CD8-positive, alpha-beta memory T cell (primary cell): ENCODE data around the gene SCN4A. TPM values are rescaled to one million over a fixed set of nuclear protein-coding genes. Genes with fewer than 3 reads are reported as not detected.
"Not testable (repeated sequence)": the region's sequence is repeated elsewhere in the genome, so short reads cannot be mapped to it uniquely, and the experiment has no call there.

Experiments used
- CTCF ChIA-PET: fragments of 350-600 bp; sonication (Branson Sonifier 250); formaldehyde crosslinking; loops from one replicate; lab custom pipeline; 2021; ENCODE audit warnings: antibody characterized with exemption; lab: Charles Lee
- POLR2A ChIA-PET: fragments of 350-600 bp; sonication (Branson Sonifier 250); formaldehyde crosslinking; loops from one replicate; lab custom pipeline; 2021; ENCODE audit warnings: antibody characterized with exemption; lab: Charles Lee
- DNase-seq, 5 donors: peaks; one replicate each; pipeline versions ENCODE4 v3.0.0 to v3.0.0-alpha.2; 2020 to 2022; ENCODE audit warnings: mixed read lengths in 1 of 5
- H3K27ac ChIP-seq: one replicate; pipeline ENCODE4 v1.7.0; 2013; ENCODE audit warnings: low read depth, mild to moderate bottlenecking, low read length, moderate library complexity
- H3K27me3 ChIP-seq: 2 replicates; pipeline ENCODE4 v1.7.0; 2013; ENCODE audit warnings: low read length, mild to moderate bottlenecking; ENCODE audit not compliant: insufficient read depth, poor library complexity, severe bottlenecking
- H3K36me3 ChIP-seq: 2 replicates; pipeline ENCODE4 v1.7.0; 2013; ENCODE audit warnings: mild to moderate bottlenecking, low read length, moderate library complexity; ENCODE audit not compliant: insufficient read depth
- H3K4me1 ChIP-seq: 2 replicates; pipeline ENCODE4 v1.7.0; 2013; ENCODE audit warnings: mild to moderate bottlenecking, low read length, moderate library complexity; ENCODE audit not compliant: insufficient read depth
- H3K4me3 ChIP-seq: 2 replicates; pipeline ENCODE4 v1.7.0; 2013; ENCODE audit warnings: mild to moderate bottlenecking, low read length
- H3K9me3 ChIP-seq: 2 replicates; pipeline ENCODE4 v1.7.0; 2013; ENCODE audit warnings: mild to moderate bottlenecking, low read length
- H3K27ac Mint-ChIP-seq, 8 donors: one replicate each; pipeline ENCODE4 v1.8.0; 2020 to 2021; ENCODE audit warnings: mixed read lengths in 8 of 8, mild to moderate bottlenecking in 6 of 8, inconsistent platforms in 3 of 8, moderate library complexity in 3 of 8
- H3K27me3 Mint-ChIP-seq, 2 donors: one replicate each; pipeline ENCODE4 v1.8.0; 2020 to 2021; ENCODE audit warnings: mixed read lengths in 2 of 2, mild to moderate bottlenecking in 1 of 2, moderate library complexity in 1 of 2
- H3K36me3 Mint-ChIP-seq, 3 donors: one replicate each; pipeline ENCODE4 v1.8.0; 2020 to 2021; ENCODE audit warnings: mixed read lengths in 3 of 3, inconsistent platforms in 1 of 3, mild to moderate bottlenecking in 1 of 3
- H3K4me1 Mint-ChIP-seq, 3 donors: one replicate each; pipeline ENCODE4 v1.8.0; 2020 to 2021; ENCODE audit warnings: mixed read lengths in 3 of 3, inconsistent platforms in 1 of 3, mild to moderate bottlenecking in 1 of 3
- H3K4me3 Mint-ChIP-seq, 7 donors: one replicate each; pipeline ENCODE4 v1.8.0; 2020 to 2021; ENCODE audit warnings: mixed read lengths in 7 of 7, mild to moderate bottlenecking in 6 of 7, moderate library complexity in 4 of 7, inconsistent platforms in 2 of 7
- H3K9me3 Mint-ChIP-seq, 5 donors: one replicate each; pipeline ENCODE4 v1.8.0; 2020 to 2022; ENCODE audit warnings: mixed read lengths in 5 of 5, mild to moderate bottlenecking in 3 of 5, moderate library complexity in 2 of 5, inconsistent platforms in 1 of 5
- polyA plus RNA-seq: library from polyadenylated mRNA; unstranded; fragments of 300-500 nt; fragmentation: Illumina TruSeq; gene quantifications from one replicate; pipeline ENCODE4 v1.2.3, GENCODE V29; 2021
- total RNA-seq, 2 experiments: library from RNA; stranded (reverse); gene quantifications; one replicate each; pipeline ENCODE4 v1.2.3, GENCODE V29; 2021

The SCN4A gene
- total and polyA plus RNA-seq, 3 experiments from 2014 or later = 0.04 TPM; not detected in 1

DNA sequence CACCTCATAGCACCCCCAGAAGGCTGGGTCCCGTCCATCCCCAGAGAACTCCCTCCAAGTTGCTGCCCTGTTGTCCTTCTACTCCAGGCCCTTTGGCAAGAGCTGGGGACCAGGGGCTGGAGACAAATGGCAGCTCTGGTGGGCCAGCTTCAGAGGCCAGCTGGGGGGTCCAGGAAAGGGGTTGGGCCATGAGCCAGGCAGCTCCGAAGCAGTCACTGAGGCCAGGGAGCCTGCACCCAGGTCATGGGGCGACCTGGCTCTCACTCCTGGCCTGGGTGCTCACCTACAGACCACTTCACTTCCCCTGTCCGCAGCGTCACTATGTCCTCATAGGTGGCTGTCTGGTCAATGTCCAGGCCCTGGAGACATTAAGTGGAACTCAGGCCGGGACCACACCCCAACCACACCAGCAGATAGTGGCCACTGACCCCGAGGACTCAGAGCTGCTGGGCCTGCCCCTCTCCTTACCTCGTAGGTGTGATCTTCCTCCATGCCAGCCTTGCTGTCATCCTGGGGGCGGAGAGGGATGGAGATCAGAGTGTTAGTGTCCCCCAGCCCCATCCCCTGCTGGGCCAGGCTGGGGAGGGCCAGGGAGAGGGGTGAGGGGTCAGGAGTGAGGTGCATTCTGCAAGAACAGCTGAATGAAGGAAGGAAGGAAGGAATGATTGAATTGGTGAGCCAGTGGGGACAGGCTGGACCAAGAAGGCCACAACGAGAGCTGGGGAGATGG, 43.6 kb downstream of the SCN4A start:
- Histone ChIP-seq H3K4me1 (peaks cover 24% of the 10 kb centered on the region), H3K36me3 (no peaks in the 10 kb centered on the region), H3K4me3 (no peak overlapping the region), H3K9me3 (no peaks in the 10 kb centered on the region), H3K27ac (no peak overlapping the region), H3K27me3 (no peaks in the 10 kb centered on the region)
- Mint-ChIP-seq H3K4me1 (peaks cover 20 to 30% (median 23%) of the 10 kb centered on the region in 3 donors), H3K4me3 (peak overlapping the region in 3 of 7 donors; percentile 1 to 57 (median 18)), H3K27ac (peak overlapping the region in 1 of 8 donors; percentile 63), H3K36me3 (peaks cover 0 to 10% (median 0%) of the 10 kb centered on the region in 3 donors), H3K27me3 (no peaks in the 10 kb centered on the region), H3K9me3 (no peaks in the 10 kb centered on the region)
- ChIA-PET POLR2A (no interaction called here), CTCF (interaction anchor here (0.9 to 5.2 kb wide), 7 partner anchors 8 to 100 kb away, joined by 3 to 27 read pairs (median 4); partner anchors contain the start of gene GH1)
- peak in 1 of 5 donors; percentile 19 for DNase-seq

DNA sequence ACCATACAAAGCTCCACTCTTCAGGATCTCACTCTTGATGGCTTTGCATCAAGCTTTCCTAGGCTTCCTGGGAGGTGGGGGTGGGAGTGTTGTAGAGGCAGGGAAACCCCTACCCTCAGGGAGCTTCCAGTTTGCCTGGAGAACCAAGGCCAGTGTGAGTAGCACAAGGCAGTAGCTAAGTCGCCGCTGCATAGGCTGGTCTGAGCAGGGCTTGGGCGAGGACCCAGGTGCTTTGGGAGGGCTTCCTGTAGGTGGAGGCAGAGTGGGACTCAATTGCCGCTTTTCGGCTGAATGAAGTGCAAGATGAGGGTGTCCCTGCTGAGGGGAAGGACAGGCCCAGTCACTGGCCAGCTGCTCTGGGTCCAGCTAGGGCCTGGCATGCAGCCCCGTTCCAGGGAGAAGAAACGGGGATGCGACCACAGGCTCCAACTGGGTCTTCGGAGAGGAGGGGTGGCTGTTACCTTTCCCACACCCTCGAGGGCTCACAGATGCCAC, 44.5 kb downstream of the SCN4A start:
- CTCF ChIA-PET = interaction anchor here (1.4 to 5.2 kb wide), 5 partner anchors 9 to 97 kb away, joined by 3 to 27 read pairs (median 12); partner anchors contain the start of gene GH1
- peaks cover 19 to 28% (median 23%) of the 10 kb centered on the region in 3 donors for H3K4me1 Mint-ChIP-seq
- Histone ChIP-seq H3K4me3 (no peak overlapping the region), H3K9me3 (no peaks in the 10 kb centered on the region), H3K27me3 (no peaks in the 10 kb centered on the region), H3K4me1 (peaks cover 24% of the 10 kb centered on the region), H3K36me3 (no peaks in the 10 kb centered on the region), H3K27ac (no peak overlapping the region)
- H3K36me3 Mint-ChIP-seq = peaks cover 0 to 10% (median 0%) of the 10 kb centered on the region in 3 donors
- peak overlapping the region in 1 of 7 donors; percentile 40 for H3K4me3 Mint-ChIP-seq
- no peaks in the 10 kb centered on the region for H3K27me3 Mint-ChIP-seq
- no peak overlapping the region for H3K27ac Mint-ChIP-seq
- DNase-seq = peak in 1 of 5 donors; percentile 38
- no peaks in the 10 kb centered on the region for H3K9me3 Mint-ChIP-seq
- POLR2A ChIA-PET = no interaction called here

DNA sequence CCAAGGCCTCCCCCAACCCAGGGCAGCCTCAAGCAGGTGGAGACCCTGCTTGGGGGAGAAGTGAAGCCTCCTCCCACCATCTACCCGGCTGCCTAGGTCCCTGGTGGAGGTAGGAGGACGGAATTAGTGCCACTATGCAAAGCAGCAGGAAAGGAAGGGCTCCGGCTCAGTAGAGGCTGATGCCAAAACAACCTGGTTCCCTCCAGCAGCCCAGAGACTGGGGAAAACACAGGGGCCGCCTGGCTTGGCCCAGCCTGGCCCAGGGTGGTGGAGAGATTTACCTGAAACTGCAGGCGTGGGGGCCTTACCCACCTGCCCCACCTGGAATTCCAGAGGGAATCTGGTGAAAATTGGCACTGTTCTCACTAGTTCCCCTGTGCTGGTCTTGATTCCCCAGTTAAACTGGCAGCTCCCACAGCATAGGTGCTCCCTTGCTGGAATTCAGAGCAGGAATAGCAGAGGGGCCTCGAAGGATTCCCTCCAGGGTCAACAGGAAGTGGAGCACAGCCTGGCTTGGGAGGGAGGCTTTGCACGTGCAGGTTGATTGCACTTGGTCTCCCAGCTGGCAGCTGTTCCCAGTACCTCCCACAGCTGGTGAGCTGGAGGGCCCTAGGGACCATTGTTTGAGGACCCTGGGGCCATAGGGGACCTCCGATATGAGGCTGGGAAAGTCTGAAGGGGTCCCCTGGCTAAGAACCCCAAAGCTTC, 45.1 kb downstream of the SCN4A start:
- H3K36me3 Mint-ChIP-seq = peaks cover 0 to 10% (median 0%) of the 10 kb centered on the region in 3 donors
- Histone ChIP-seq H3K27ac (no peak overlapping the region), H3K27me3 (no peaks in the 10 kb centered on the region), H3K4me3 (no peak overlapping the region), H3K4me1 (peaks cover 20% of the 10 kb centered on the region), H3K36me3 (no peaks in the 10 kb centered on the region), H3K9me3 (no peaks in the 10 kb centered on the region)
- peaks cover 15 to 22% (median 19%) of the 10 kb centered on the region in 3 donors for H3K4me1 Mint-ChIP-seq
- CTCF ChIA-PET = interaction anchor here (0.7 to 2.8 kb wide), 5 partner anchors 8 to 63 kb away, joined by 3 to 18 read pairs (median 4); partner anchors contain the start of gene GH1
- H3K9me3 Mint-ChIP-seq = no peaks in the 10 kb centered on the region
- H3K27ac Mint-ChIP-seq = peak overlapping the region in 1 of 8 donors; percentile 58
- POLR2A ChIA-PET = no interaction called here
- H3K4me3 Mint-ChIP-seq = no peak overlapping the region
- H3K27me3 Mint-ChIP-seq = no peaks in the 10 kb centered on the region
- DNase-seq = peak in 1 of 5 donors; percentile 22

DNA sequence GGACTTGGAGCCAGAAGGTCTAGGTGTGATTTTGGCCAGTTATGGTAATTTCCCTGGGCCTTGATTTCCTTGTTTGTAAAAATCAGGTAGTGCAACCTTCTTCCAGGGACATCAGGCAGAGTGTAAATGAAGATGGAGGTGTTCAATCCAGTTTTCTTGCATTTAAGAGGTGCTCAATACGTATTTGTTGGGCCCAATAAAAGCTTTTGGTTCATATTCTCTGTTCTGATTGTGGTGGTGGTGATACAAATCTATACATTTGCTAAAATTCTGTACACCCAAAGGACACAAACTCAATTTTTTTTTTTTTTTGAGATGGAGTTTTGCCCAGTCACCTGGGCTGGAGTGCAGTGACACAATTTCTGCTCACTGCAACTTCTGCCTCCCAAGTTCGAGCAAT, 46.6 kb downstream of the SCN4A start:
- Histone ChIP-seq H3K4me1 (peaks cover 8% of the 10 kb centered on the region), H3K4me3 (no peak overlapping the region), H3K9me3 (no peaks in the 10 kb centered on the region), H3K27me3 (no peaks in the 10 kb centered on the region), H3K36me3 (no peaks in the 10 kb centered on the region), H3K27ac (no peak overlapping the region)
- no peaks in the 10 kb centered on the region for H3K27me3 Mint-ChIP-seq
- H3K9me3 Mint-ChIP-seq = no peaks in the 10 kb centered on the region
- H3K36me3 Mint-ChIP-seq = peaks cover 0 to 10% (median 0%) of the 10 kb centered on the region in 3 donors
- ChIA-PET POLR2A (no interaction called here), CTCF (interaction anchor here (0.8 to 1.0 kb wide), 3 partner anchors 20 to 208 kb away, joined by 3 to 4 read pairs (median 3); no protein-coding TSS in a partner anchor)
- H3K27ac Mint-ChIP-seq = peak overlapping the region in 1 of 8 donors; percentile 64
- H3K4me3 Mint-ChIP-seq = no peak overlapping the region
- no peak for DNase-seq
- H3K4me1 Mint-ChIP-seq = peaks cover 5 to 8% (median 7%) of the 10 kb centered on the region in 3 donors

DNA sequence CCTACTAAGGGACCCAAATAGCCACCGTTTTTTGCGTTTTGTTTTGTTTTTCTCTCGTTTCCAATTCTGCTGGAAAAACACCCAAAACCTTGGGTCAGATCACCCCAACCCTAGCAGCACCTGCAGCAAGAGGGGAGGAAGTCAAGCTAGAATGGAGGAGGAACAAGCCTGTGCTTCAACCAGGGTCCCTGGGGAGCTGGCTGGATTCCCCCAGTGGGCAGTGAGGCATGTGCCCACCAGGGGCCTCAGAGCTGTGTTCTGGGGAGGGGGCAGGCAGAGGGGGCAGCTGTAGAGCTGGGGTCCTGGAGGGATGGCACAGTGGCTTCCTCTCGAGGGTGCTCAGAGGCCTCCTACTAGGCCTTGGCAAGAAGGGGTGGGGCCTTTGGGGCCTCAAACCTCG, 47.1 kb downstream of the SCN4A start:
- H3K27me3 Mint-ChIP-seq = no peaks in the 10 kb centered on the region
- peak overlapping the region in 1 of 8 donors; percentile 12 for H3K27ac Mint-ChIP-seq
- H3K4me3 Mint-ChIP-seq = no peak overlapping the region
- H3K4me3 ChIP-seq = no peak overlapping the region
- peak in 1 of 5 donors; percentile 38 for DNase-seq
- ChIA-PET CTCF (no interaction called here), POLR2A (no interaction called here)
- H3K4me1 ChIP-seq = peaks cover 2% of the 10 kb centered on the region
- no peak overlapping the region for H3K27ac ChIP-seq
- H3K9me3 ChIP-seq = no peaks in the 10 kb centered on the region
- no peaks in the 10 kb centered on the region for H3K36me3 ChIP-seq
- no peaks in the 10 kb centered on the region for H3K9me3 Mint-ChIP-seq
- H3K27me3 ChIP-seq = no peaks in the 10 kb centered on the region
- H3K36me3 Mint-ChIP-seq = peaks cover 0 to 9% (median 0%) of the 10 kb centered on the region in 3 donors
- peaks cover under 1 to 2% (median 2%) of the 10 kb centered on the region in 3 donors for H3K4me1 Mint-ChIP-seq

DNA sequence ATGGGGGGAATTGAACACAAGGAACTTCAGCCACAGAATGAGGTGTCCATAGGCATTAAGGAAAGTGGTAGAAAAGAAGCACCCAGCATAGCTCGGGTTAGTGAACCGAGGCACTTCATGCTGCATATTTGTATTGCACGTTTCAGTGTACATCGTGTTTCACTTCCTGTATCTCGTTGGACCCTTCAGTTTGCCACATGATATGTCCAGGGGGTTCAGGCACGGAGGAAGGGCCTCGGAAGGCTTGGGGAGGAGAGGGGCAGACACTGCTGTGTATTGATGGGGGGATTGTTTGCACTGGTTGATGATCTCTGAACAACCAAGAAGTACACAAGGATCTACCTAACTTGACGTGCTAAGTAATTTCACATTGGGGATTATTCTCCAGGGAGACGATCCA, 50.3 kb downstream of the SCN4A start:
- CTCF ChIA-PET = interaction anchor here (0.7 to 15.5 kb wide), 4 partner anchors 24 to 426 kb away, joined by 3 to 212 read pairs (median 10); no protein-coding TSS in a partner anchor
- H3K4me1 ChIP-seq, DNase-seq, POLR2A ChIA-PET, H3K27ac Mint-ChIP-seq, H3K9me3 ChIP-seq, H3K4me3 Mint-ChIP-seq, H3K4me3 ChIP-seq, H3K36me3 ChIP-seq, H3K27me3 ChIP-seq, H3K9me3 Mint-ChIP-seq, H3K36me3 Mint-ChIP-seq, H3K27me3 Mint-ChIP-seq, H3K27ac ChIP-seq: not testable (repeated sequence)
- peaks cover 6 to 10% (median 10%) of the 10 kb centered on the region in 3 donors for H3K4me1 Mint-ChIP-seq

DNA sequence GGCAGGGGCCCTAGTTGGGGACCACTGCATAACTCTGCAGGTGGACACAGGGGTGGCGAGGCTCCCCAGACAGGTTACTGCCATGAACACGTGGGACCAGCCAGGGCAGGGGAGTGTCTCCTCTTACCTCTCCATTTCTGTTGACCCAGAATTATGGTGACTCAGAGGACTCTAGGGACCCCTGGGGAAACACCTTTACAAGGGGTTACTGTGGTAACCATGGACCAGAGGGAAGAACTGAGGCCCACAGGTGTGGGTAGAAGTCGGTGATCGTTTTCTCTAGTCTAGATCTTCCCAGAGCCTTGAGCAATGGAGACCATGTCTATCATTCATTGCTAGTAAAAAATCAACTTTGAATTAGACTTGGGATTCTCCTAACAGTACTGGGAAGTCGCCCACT, 51.9 kb downstream of the SCN4A start:
- CTCF ChIA-PET = interaction anchor here (0.9 to 15.5 kb wide), 12 partner anchors 10 to 211 kb away, joined by 3 to 212 read pairs (median 14); partner anchors contain the start of genes CD79B, CSHL1, ERN1 and ICAM2
- DNase-seq, H3K36me3 Mint-ChIP-seq, H3K4me1 ChIP-seq, H3K27me3 ChIP-seq, H3K9me3 Mint-ChIP-seq, POLR2A ChIA-PET, H3K27me3 Mint-ChIP-seq, H3K4me3 Mint-ChIP-seq, H3K9me3 ChIP-seq, H3K4me3 ChIP-seq, H3K36me3 ChIP-seq, H3K27ac ChIP-seq: not testable (repeated sequence)
- Mint-ChIP-seq H3K4me1 (peaks cover 6 to 10% (median 10%) of the 10 kb centered on the region in 3 donors), H3K27ac (peak overlapping the region in 1 of 8 donors; percentile 42)
